GM19239 (cell line): ENCODE results near the gene C1orf159.
"Not testable (repeated sequence)": the region's sequence is repeated elsewhere in the genome, so short reads cannot be mapped to it uniquely, and the experiment has no call there.

ENCODE experiments used
- DNase-seq: peaks from one replicate; pipeline ENCODE4 v3.0.0; 2011; ENCODE audit warnings: low spot score; ENCODE audit not compliant: insufficient read length
- FAIRE-seq: peaks from 2 replicates; lab custom pipeline; 2011; peaks lifted over from hg19 to GRCh38; lab: Jason Lieb, UNC

Gene C1orf159

GRCh38 chr1:1058921-1059493 is 56.9 kb downstream of the C1orf159 start:
- peak; percentile 65 for DNase-seq
- FAIRE-seq, result no peak

DNA sequence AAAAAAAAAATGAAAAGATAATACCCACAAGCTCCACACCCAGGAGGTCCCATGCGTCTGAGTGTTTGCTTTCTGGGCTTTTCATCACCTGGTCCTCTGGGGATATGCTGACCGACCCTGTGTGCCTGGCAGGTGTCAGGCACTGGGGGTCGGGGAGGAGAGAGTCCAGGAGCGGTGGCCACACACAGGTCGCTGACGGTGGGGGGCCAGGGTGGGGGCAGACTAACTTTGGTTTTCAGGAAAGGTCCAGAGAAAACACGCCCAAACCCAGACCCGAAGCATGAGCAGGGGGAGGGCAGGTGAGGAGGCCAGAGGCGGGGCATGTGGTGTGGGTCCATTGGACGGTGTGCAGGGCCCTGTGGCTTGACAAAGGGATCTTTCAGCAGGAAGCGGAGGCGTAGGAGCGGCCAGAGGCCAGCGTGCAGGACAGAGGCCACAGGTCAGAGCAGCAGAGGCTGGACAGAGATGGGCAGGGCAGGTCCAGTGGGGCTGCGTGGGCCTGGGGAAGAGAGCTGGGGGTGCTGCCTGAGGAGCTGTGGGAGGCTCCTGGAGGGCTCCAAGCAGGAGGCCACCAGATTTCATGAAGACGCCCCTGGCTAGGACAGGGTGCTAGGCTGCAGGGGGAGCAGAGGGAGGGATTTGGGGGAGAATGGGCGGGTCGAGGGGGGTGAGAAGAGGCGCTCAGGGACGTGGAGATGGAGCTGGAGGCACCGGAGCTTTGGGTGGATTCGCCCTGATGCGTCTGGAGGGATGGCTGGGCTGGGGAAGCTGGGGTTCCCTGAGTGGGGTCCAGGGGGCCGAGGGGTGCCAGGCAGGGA is 57.6 kb downstream of the C1orf159 start:
- DNase-seq (no peak), FAIRE-seq (no peak)

DNA sequence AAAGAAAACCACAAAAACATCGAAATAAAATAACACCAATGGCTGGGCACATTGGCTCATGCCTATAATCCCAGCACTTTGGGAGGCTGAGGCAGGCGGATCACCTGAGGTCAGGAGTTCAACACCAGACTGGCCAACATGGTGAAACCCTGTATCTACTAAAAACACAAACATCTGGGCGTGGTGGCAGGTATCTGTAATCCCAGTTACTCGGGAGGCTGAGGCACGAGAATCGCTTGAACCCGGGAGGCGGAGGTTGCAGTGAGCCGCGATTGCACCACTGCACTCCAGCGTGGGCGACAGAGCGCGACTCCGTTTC is 58.2 kb downstream of the C1orf159 start:
- FAIRE-seq, result not testable (repeated sequence)

GRCh38 chr1:1055841-1056736 is 59.8 kb downstream of the C1orf159 start:
- FAIRE-seq, result no peak
- DNase-seq, result no peak

More for the DNA sequence above, 58.2 kb downstream of the C1orf159 start:
- not testable (repeated sequence) for DNase-seq

DNA sequence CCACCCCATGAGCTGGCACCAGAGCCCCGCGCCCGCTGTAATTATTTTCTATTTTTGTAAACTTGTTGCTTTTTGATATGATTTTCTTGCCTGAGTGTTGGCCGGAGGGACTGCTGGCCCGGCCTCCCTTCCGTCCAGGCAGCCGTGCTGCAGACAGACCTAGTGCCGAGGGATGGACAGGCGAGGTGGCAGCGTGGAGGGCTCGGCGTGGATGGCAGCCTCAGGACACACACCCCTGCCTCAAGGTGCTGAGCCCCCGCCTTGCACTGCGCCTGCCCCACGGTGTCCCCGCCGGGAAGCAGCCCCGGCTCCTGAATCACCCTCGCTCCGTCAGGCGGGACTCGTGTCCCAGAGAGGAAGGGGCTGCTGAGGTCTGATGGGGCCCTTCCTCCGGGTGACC is 60.9 kb downstream of the C1orf159 start:
- no peak for FAIRE-seq
- no peak for DNase-seq

GRCh38 chr1:1054099-1054700 is 61.7 kb downstream of the C1orf159 start:
- FAIRE-seq, result no peak
- DNase-seq, result no peak

DNA sequence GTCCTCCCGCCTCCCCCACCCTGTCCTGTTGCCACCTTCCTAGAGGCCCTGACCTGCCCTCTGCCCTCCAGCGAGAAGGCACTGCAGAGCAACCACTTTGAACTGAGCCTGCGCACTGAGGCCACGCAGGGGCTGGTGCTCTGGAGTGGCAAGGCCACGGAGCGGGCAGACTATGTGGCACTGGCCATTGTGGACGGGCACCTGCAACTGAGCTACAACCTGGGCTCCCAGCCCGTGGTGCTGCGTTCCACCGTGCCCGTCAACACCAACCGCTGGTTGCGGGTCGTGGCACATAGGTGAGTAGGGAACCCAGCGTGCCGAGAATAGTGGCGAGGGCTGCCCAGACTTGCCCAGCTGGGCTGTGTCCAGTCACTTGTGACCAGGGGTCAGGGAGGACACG is 62.2 kb downstream of the C1orf159 start:
- DNase-seq (no peak), FAIRE-seq (no peak)

GRCh38 chr1:1053022-1053421 is 62.9 kb downstream of the C1orf159 start:
- FAIRE-seq, result no peak
- no peak for DNase-seq

DNA sequence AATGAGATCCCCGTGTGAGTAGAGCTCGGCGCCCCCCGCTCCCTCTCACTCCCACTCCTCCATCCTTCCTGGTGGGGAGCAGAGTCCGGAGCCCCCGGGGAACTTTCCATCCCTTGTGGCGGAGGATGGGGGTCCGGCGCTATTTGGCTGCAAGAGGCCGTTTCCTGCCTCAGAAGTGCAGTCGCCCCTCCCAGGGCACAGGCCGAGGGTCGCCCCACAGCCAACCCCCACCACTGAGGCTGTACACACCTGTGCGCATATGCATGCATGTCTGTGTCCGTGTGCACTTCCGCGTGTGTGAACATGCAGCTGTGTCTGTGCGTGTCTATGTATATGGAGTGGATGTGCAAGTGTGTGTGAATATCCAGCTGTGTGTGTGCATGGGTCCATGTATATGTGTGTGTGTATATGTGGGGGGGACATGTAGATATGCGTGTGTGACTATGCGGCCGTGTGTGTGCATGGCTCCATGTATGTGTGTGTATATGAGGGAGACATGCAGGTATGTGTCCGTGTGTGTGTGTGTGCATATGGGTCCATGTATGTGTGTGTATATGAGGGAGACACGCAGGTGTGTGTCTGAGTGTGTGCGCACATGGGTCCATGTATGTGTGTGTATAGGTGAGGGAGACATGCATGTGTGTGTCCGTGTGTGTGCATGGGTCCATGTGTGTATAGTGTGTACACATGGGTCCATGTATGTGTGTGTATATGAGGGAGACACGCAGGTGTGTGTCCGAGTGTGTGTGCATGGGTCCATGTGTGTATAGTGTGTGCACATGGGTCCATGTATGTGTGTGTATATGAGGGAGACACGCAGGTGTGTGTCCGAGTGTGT is 63.7 kb downstream of the C1orf159 start:
- FAIRE-seq, result no peak
- DNase-seq, result no peak

GRCh38 chr1:1051127-1051810 is 64.6 kb downstream of the C1orf159 start:
- no peak for DNase-seq
- FAIRE-seq, result no peak

GRCh38 chr1:1050577-1051052 is 65.3 kb downstream of the C1orf159 start:
- DNase-seq, result no peak
- FAIRE-seq, result no peak

DNA sequence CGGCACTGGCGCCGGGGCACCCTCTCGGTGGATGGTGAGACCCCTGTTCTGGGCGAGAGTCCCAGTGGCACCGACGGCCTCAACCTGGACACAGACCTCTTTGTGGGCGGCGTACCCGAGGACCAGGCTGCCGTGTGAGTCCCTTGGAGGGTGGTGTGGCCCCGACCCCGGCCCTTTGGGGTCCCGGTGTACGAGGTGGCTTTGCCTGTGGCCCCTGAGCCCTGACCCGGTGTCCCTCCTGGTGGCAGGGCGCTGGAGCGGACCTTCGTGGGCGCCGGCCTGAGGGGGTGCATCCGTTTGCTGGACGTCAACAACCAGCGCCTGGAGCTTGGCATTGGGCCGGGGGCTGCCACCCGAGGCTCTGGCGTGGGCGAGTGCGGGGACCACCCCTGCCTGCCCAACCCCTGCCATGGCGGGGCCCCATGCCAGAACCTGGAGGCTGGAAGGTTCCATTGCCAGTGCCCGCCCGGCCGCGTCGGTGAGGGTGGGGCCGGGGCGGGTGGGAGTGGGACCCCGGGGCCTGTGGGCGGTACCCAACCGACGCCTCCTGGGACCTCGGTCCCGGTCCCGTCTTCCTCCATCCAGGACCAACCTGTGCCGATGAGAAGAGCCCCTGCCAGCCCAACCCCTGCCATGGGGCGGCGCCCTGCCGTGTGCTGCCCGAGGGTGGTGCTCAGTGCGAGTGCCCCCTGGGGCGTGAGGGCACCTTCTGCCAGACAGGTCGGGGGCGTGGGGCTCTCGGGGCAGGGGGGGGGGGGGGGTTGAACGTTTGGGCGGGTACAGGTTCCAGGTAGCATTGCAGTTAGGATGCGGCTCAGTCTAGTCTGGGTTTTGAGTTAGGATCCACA is 66.3 kb downstream of the C1orf159 start:
- no peak for FAIRE-seq
- no peak for DNase-seq

GRCh38 chr1:1048765-1049164 is 67.1 kb downstream of the C1orf159 start:
- DNase-seq (no peak), FAIRE-seq (no peak)

DNA sequence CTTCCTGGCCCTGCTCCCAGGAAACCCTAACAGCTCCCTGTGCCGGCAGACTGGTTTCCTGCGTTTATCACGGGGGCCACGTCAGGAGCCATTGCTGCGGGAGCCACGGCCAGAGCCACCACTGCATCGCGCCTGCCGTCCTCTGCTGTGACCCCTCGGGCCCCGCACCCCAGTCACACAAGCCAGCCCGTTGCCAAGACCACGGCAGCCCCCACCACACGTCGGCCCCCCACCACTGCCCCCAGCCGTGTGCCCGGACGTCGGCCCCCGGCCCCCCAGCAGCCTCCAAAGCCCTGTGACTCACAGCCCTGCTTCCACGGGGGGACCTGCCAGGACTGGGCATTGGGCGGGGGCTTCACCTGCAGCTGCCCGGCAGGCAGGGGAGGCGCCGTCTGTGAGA is 67.9 kb downstream of the C1orf159 start:
- DNase-seq (no peak), FAIRE-seq (no peak)

GRCh38 chr1:1047407-1047806 is 68.5 kb downstream of the C1orf159 start:
- FAIRE-seq (no peak), DNase-seq (no peak)

DNA sequence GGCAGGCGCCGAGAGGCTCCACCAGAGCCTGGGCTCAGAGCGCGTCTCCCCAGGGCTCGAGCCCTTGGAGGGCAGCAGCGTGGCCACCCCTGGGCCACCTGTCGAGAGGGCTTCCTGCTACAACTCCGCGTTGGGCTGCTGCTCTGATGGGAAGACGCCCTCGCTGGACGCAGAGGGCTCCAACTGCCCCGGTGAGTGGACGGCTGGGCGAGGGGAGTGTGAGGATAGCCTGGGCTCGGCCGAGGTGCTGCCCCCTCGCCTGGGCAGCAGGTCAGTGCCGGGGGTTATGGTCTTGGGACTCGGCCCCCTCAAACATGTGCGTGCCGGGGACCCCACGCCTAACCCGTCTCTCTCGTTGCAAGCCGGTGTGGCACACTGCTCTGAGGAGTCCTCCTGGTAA is 69.1 kb downstream of the C1orf159 start:
- DNase-seq, result no peak
- no peak for FAIRE-seq

DNA sequence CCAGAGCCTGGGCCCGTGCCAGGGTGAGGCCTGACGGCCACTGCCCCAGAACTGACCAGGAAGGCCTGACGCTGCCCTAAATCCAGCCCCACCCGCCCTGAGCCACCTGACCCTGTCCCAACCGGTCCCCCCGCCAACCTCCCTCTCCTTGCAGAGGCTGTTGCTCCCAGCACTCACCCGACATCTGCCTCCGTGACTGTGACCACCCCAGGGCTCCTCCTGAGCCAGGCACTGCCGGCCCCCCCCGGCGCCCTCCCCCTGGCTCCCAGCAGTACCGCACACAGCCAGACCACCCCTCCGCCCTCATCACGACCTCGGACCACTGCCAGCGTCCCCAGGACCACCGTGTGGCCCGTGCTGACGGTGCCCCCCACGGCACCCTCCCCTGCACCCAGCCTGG is 69.6 kb downstream of the C1orf159 start:
- FAIRE-seq, result no peak
- no peak for DNase-seq

DNA sequence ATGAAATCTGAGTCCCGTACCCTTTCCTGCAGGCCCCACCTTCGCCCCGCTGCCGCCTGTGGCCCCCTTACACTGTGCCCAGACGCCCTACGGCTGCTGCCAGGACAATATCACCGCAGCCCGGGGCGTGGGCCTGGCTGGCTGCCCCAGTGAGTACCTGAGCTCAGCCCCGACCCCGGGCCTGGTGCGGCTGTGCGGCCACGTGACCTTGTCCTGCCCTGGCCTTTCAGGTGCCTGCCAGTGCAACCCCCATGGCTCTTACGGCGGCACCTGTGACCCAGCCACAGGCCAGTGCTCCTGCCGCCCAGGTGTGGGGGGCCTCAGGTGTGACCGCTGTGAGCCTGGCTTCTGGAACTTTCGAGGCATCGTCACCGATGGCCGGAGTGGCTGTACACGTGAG is 70.8 kb downstream of the C1orf159 start:
- FAIRE-seq (no peak), DNase-seq (no peak)
